Articular chondrocyte of knee joint (primary cell): ENCODE measurements around the gene DNAH17. TPM values are rescaled to one million over a fixed set of nuclear protein-coding genes. Genes with fewer than 3 reads are reported as not detected.

Source experiments
- small RNA-seq: library from RNA; depleted of rRNA; stranded (forward); fragments of <200 nt; gene quantifications from one replicate; pipeline ENCODE3, GENCODE V24; 2012
- total RNA-seq: library from RNA; depleted of rRNA; stranded (reverse); fragments of >200 nt; gene quantifications from 2 replicates; pipeline ENCODE4 v1.2.3, GENCODE V29; 2012

DNAH17 gene, protein sequence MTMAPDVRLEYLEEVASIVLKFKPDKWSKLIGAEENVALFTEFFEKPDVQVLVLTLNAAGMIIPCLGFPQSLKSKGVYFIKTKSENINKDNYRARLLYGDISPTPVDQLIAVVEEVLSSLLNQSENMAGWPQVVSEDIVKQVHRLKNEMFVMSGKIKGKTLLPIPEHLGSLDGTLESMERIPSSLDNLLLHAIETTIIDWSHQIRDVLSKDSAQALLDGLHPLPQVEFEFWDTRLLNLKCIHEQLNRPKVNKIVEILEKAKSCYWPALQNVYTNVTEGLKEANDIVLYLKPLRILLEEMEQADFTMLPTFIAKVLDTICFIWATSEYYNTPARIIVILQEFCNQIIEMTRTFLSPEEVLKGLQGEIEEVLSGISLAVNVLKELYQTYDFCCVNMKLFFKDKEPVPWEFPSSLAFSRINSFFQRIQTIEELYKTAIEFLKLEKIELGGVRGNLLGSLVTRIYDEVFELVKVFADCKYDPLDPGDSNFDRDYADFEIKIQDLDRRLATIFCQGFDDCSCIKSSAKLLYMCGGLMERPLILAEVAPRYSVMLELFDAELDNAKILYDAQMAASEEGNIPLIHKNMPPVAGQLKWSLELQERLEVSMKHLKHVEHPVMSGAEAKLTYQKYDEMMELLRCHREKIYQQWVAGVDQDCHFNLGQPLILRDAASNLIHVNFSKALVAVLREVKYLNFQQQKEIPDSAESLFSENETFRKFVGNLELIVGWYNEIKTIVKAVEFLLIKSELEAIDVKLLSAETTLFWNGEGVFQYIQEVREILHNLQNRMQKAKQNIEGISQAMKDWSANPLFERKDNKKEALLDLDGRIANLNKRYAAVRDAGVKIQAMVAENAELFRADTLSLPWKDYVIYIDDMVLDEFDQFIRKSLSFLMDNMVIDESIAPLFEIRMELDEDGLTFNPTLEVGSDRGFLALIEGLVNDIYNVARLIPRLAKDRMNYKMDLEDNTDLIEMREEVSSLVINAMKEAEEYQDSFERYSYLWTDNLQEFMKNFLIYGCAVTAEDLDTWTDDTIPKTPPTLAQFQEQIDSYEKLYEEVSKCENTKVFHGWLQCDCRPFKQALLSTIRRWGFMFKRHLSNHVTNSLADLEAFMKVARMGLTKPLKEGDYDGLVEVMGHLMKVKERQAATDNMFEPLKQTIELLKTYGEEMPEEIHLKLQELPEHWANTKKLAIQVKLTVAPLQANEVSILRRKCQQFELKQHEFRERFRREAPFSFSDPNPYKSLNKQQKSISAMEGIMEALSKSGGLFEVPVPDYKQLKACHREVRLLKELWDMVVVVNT (N-terminal part only)
- not detected in 2 replicates for total RNA-seq

GRCh38 chr17:78577296-78577695 is at the start of gene DNAH17:
DNAH17 (minus strand) TSS chr17:78577396; CDS start chr17:78575057, 2,339 bp downstream.

GRCh38 chr17:78378225-78379130 is 198.7 kb downstream of the DNAH17 start, which contains the start of gene PGS1:
PGS1 (plus strand) TSS chr17:78378649; CDS start chr17:78378666, 17 bp downstream.

Small RNAs within 50 kb of the gene (small RNA-seq; reads per million reads assigned to genes)
- gene RF00415 (not detected), gene RN7SL454P (not detected)

Other genes with a start within 250 kb of the DNAH17 start
- gene SOCS3, start 217.3 kb downstream of the DNAH17 start, total RNA-seq, result 88.1 and 110 TPM in 2 replicates
- 28.4 and 37.9 TPM in 2 replicates for gene PGS1, start 198.7 kb downstream of the DNAH17 start, total RNA-seq
- gene CYTH1, start 204.9 kb upstream of the DNAH17 start, total RNA-seq, result 19.2 and 20.1 TPM in 2 replicates